Neutrophil (primary cell): ENCODE results near the gene NCEH1.
"Not testable (repeated sequence)": the region's sequence is repeated elsewhere in the genome, so short reads cannot be mapped to it uniquely, and the experiment has no call there.

Source experiments
- H3K27ac ChIP-seq: fragments of 200-600 bp; sonication (generic); 2 replicates; pipeline ENCODE4 v1.5.1; 2016; ENCODE audit warnings: mild to moderate bottlenecking, moderate library complexity
- H3K27me3 ChIP-seq: fragments of 200-600 bp; sonication (generic); 2 replicates; pipeline ENCODE4 v1.6.0; 2016; ENCODE audit warnings: mild to moderate bottlenecking
- H3K36me3 ChIP-seq: fragments of 200-600 bp; sonication (generic); 2 replicates; pipeline ENCODE4 v1.5.1; 2017
- H3K4me1 ChIP-seq, 2 experiments: fragments of 200-600 bp in 1 of 2; sonication (generic) in 1 of 2; 1 replicate in 1 of 2; 2 replicates in 1 of 2; pipeline versions ENCODE4 v1.5.1 to v1.6.1; 2013 to 2016; ENCODE audit warnings: low read depth in 1 of 2, low read length in 1 of 2, mild to moderate bottlenecking in 1 of 2, moderate library complexity in 1 of 2; ENCODE audit not compliant: control insufficient read depth in 1 of 2, insufficient read depth in 1 of 2
- H3K4me3 ChIP-seq, 2 experiments: fragments of 200-600 bp in 1 of 2; sonication (generic) in 1 of 2; 1 replicate in 1 of 2; 2 replicates in 1 of 2; pipeline ENCODE4 v1.5.1; 2013 to 2016; ENCODE audit warnings: low read depth in 1 of 2, low read length in 1 of 2, mild to moderate bottlenecking in 1 of 2, moderate library complexity in 1 of 2
- H3K9me3 ChIP-seq: fragments of 200-600 bp; sonication (generic); 2 replicates; pipeline ENCODE4 v1.5.1; 2016
- CTCF ChIP-seq: fragments of 200-600 bp; sonication (generic); IDR thresholded peaks from 2 replicates; pipeline ENCODE4 v1.5.1; 2016; ENCODE audit warnings: antibody characterized with exemption

The NCEH1 gene

GRCh38 chr3:172598904-172599303, 112.0 kb downstream of the NCEH1 start:
- no peaks in the 10 kb centered on the region for H3K9me3 ChIP-seq
- peaks cover 5 to 19% of the 10 kb centered on the region in 2 experiments for H3K4me1 ChIP-seq
- H3K36me3 ChIP-seq: no peaks in the 10 kb centered on the region
- no peak for TF ChIP-seq CTCF
- H3K4me3 ChIP-seq: no peak overlapping the region
- no peak overlapping the region for H3K27ac ChIP-seq
- H3K27me3 ChIP-seq: no peaks in the 10 kb centered on the region

- H3K27ac ChIP-seq: no peak overlapping the region
- no peak overlapping the region for H3K4me3 ChIP-seq
- H3K27me3 ChIP-seq: no peaks in the 10 kb centered on the region
- no peaks in the 10 kb centered on the region for H3K9me3 ChIP-seq
- H3K4me1 ChIP-seq: peaks cover 14 to 26% of the 10 kb centered on the region in 2 experiments
- TF ChIP-seq CTCF: peak; percentile 1
- H3K36me3 ChIP-seq: no peaks in the 10 kb centered on the region
Observed at GRCh38 chr3:172596394-172596706, 114.5 kb downstream of the NCEH1 start.

- Histone ChIP-seq H3K4me1 (peaks cover 14 to 26% of the 10 kb centered on the region in 2 experiments), H3K36me3 (no peaks in the 10 kb centered on the region), H3K9me3 (no peaks in the 10 kb centered on the region), H3K27me3 (no peaks in the 10 kb centered on the region), H3K4me3 (peak overlapping the region; percentile 12 to 22), H3K27ac (peak overlapping the region; percentile 24)
- peak; percentile 77 for TF ChIP-seq CTCF
Observed at GRCh38 chr3:172595664-172596393, 115.0 kb downstream of the NCEH1 start.

GRCh38 chr3:172594900-172595663, 115.8 kb downstream of the NCEH1 start:
- not testable (repeated sequence) for H3K9me3 ChIP-seq, H3K36me3 ChIP-seq, H3K27me3 ChIP-seq
- peak overlapping the region in 1 of 2 experiments; percentile 37 for H3K4me3 ChIP-seq
- H3K4me1 ChIP-seq: peaks cover 14 to 26% of the 10 kb centered on the region in 2 experiments
- H3K27ac ChIP-seq: peak overlapping the region; percentile 41

- TF ChIP-seq CTCF: no peak
- Histone ChIP-seq H3K4me1 (peaks cover 14 to 26% of the 10 kb centered on the region in 2 experiments), H3K4me3 (no peak overlapping the region), H3K36me3 (no peaks in the 10 kb centered on the region), H3K27ac (no peak overlapping the region), H3K9me3 (no peaks in the 10 kb centered on the region), H3K27me3 (no peaks in the 10 kb centered on the region)
Observed at GRCh38 chr3:172592898-172593669, 117.8 kb downstream of the NCEH1 start.
